Measurements from ENCODE around the gene ALG9.

ALG9 gene

GRCh38 chr11:111837366-111837891 is 34.0 kb downstream of the ALG9 start:
- TF ChIP-seq FOXM1 (IDR thresholded peaks at IDR 0.05; ENCODE audit: borderline replicate concordance, low read depth) (no peak), TCF12 (IDR thresholded peaks at IDR 0.05; ENCODE audit: low read depth) (no peak), TEAD4 (IDR thresholded peaks at IDR 0.05) (no peak), EGR1 (IDR thresholded peaks at IDR 0.05) (no peak), ZBTB7A (IDR thresholded peaks at IDR 0.05; ENCODE audit: low read depth) (no peak), MAX (IDR thresholded peaks at IDR 0.05) (no peak), REST (IDR thresholded peaks at IDR 0.05; ENCODE audit: low read depth) (no peak), TAF1 (IDR thresholded peaks at IDR 0.05; ENCODE audit: low read depth) (no peak), NFIC (IDR thresholded peaks at IDR 0.05) (no peak)

GRCh38 chr11:111836721-111837120 is 34.7 kb downstream of the ALG9 start:
- TF ChIP-seq TCF12 (IDR thresholded peaks at IDR 0.05; ENCODE audit: low read depth) (no peak), ZBTB7A (IDR thresholded peaks at IDR 0.05; ENCODE audit: low read depth) (no peak), EGR1 (IDR thresholded peaks at IDR 0.05) (no peak)

GRCh38 chr11:111836162-111836561 is 35.2 kb downstream of the ALG9 start:
- TF ChIP-seq TCF12 (IDR thresholded peaks at IDR 0.05; ENCODE audit: low read depth) = no peak
- no peak for TF ChIP-seq MAX (IDR thresholded peaks at IDR 0.05)
- TF ChIP-seq REST (IDR thresholded peaks at IDR 0.05; ENCODE audit: low read depth) = no peak
- no peak for TF ChIP-seq USF1 (IDR thresholded peaks at IDR 0.05)
- no peak for TF ChIP-seq RAD21 (IDR thresholded peaks at IDR 0.05; ENCODE audit: low read depth)
- TF ChIP-seq CEBPB (IDR thresholded peaks at IDR 0.05) = no peak
- TF ChIP-seq TAF1 (IDR thresholded peaks at IDR 0.05; ENCODE audit: low read depth) = no peak
- no peak for TF ChIP-seq FOXM1 (IDR thresholded peaks at IDR 0.05; ENCODE audit: borderline replicate concordance, low read depth)
- no peak for TF ChIP-seq EP300 (IDR thresholded peaks at IDR 0.05; ENCODE audit: borderline replicate concordance)
- TF ChIP-seq NFIC (IDR thresholded peaks at IDR 0.05) = no peak
- no peak for TF ChIP-seq EGR1 (IDR thresholded peaks at IDR 0.05)
- no peak for TF ChIP-seq TEAD4 (IDR thresholded peaks at IDR 0.05)
- no peak for TF ChIP-seq YY1 (IDR thresholded peaks at IDR 0.05; ENCODE audit: low read depth)
- TF ChIP-seq ZBTB7A (IDR thresholded peaks at IDR 0.05; ENCODE audit: low read depth) = no peak

GRCh38 chr11:111835665-111836064 is 35.7 kb downstream of the ALG9 start:
- TF ChIP-seq TEAD4 (IDR thresholded peaks at IDR 0.05) = no peak
- no peak for TF ChIP-seq TAF1 (IDR thresholded peaks at IDR 0.05; ENCODE audit: low read depth)
- no peak for TF ChIP-seq TCF12 (IDR thresholded peaks at IDR 0.05; ENCODE audit: low read depth)
- TF ChIP-seq CREB1 (IDR thresholded peaks at IDR 0.05; ENCODE audit: low read depth) = no peak
- no peak for TF ChIP-seq NFIC (IDR thresholded peaks at IDR 0.05)
- TF ChIP-seq USF1 (IDR thresholded peaks at IDR 0.05) = no peak
- TF ChIP-seq FOXM1 (IDR thresholded peaks at IDR 0.05; ENCODE audit: borderline replicate concordance, low read depth) = no peak
- TF ChIP-seq ZBTB7A (IDR thresholded peaks at IDR 0.05; ENCODE audit: low read depth) = no peak
- TF ChIP-seq MAX (IDR thresholded peaks at IDR 0.05) = no peak
- no peak for TF ChIP-seq REST (IDR thresholded peaks at IDR 0.05; ENCODE audit: low read depth)
- TF ChIP-seq CEBPB (IDR thresholded peaks at IDR 0.05) = no peak
- no peak for TF ChIP-seq RAD21 (IDR thresholded peaks at IDR 0.05; ENCODE audit: low read depth)
- TF ChIP-seq EP300 (IDR thresholded peaks at IDR 0.05; ENCODE audit: borderline replicate concordance) = no peak
- no peak for TF ChIP-seq YY1 (IDR thresholded peaks at IDR 0.05; ENCODE audit: low read depth)
- TF ChIP-seq EGR1 (IDR thresholded peaks at IDR 0.05) = no peak

All from Ishikawa (cell line).